PC-3 (cell line): Measurements from ENCODE around the gene DMKN.

Source experiments
- EZH2 ChIP-seq: fragments of 300-600 bp; sonication (generic); IDR thresholded peaks from one replicate; pipeline ENCODE4 v1.6.1; 2017; ENCODE audit warnings: antibody characterized with exemption, mild to moderate bottlenecking, low read length; ENCODE audit not compliant: unreplicated experiment
- TF ChIP-seq, protein P1 (sequence below): fragments of 300-600 bp; sonication (generic); conservative IDR thresholded peaks from 2 replicates; pipeline ENCODE4 v1.5.1; 2017; ENCODE audit warnings: antibody characterized with exemption, low read depth, mild to moderate bottlenecking, low read length

DNA sequence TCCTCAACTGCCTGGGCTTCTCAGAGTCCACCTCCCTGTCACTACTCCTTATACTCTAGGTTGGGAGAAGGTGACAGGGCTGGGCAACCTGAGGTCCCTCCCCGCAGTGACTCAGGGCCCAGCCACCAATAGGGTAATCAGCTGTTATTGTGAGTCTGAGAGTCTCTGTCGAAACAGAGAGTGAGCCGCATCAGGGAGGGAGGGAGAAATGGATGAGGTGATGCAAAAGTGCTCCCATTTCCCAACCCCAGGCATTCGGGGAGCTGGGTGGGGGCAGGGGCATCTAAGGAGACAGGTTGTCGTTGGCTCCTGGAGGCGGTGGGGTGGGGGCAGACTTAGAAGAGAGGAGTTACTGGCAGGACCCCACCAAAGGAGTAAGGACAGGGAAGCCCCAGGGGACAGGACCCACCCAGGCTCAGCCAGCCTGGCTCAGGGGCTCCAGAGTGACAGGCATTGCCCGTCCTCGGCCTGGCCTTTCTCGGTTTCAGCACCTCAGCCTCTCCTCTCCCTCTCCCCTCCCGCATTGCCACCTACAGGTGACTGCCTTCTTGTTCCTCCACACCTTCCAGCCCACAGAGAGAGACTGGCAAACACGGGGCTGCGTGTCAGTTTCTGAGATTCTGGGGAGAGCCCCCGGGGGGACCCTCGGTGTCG, at the start of gene DMKN:
- TF ChIP-seq, protein P1, sequence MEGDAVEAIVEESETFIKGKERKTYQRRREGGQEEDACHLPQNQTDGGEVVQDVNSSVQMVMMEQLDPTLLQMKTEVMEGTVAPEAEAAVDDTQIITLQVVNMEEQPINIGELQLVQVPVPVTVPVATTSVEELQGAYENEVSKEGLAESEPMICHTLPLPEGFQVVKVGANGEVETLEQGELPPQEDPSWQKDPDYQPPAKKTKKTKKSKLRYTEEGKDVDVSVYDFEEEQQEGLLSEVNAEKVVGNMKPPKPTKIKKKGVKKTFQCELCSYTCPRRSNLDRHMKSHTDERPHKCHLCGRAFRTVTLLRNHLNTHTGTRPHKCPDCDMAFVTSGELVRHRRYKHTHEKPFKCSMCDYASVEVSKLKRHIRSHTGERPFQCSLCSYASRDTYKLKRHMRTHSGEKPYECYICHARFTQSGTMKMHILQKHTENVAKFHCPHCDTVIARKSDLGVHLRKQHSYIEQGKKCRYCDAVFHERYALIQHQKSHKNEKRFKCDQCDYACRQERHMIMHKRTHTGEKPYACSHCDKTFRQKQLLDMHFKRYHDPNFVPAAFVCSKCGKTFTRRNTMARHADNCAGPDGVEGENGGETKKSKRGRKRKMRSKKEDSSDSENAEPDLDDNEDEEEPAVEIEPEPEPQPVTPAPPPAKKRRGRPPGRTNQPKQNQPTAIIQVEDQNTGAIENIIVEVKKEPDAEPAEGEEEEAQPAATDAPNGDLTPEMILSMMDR = no peak
- TF ChIP-seq EZH2 = no peak
